Measurements from ENCODE around the gene ODF4.

Gene ODF4

GRCh38 chr17:8311131-8311790 is 28.4 kb upstream of the ODF4 start:
- H3K27ac ChIP-seq (ENCODE audit: extremely low read depth, low read depth, low read length): no peak overlapping the region
- TF ChIP-seq EGR2 (tag by site-specific recombination; IDR thresholded peaks at IDR 0.05; ENCODE audit: low read depth) (peak; percentile 51; the same call in 1 of the 2 replicates), ZNF223 (tag by site-specific recombination; IDR thresholded peaks at IDR 0.05) (no peak), ZNF184 (tag by site-specific recombination; IDR thresholded peaks at IDR 0.05) (no peak), ZFHX2 (tag by site-specific recombination; conservative IDR thresholded peaks at IDR 0.05) (0 out of 2 replicates have a peak, but pooled peaks have one; percentile 24), ZNF394 (tag by site-specific recombination; IDR thresholded peaks at IDR 0.05; ENCODE audit: borderline replicate concordance) (no peak), PRDM10 (tag by site-specific recombination; IDR thresholded peaks at IDR 0.05) (no peak), ZNF239 (tag by site-specific recombination; IDR thresholded peaks at IDR 0.05) (no peak), ZNF600 (tag by site-specific recombination; IDR thresholded peaks at IDR 0.05) (0 out of 2 replicates have a peak, but pooled peaks have one; percentile 15), BCL6B (tag by site-specific recombination; IDR thresholded peaks at IDR 0.05) (no peak), ZNF274 (IDR thresholded peaks at IDR 0.05; ENCODE audit: low read length) (no peak), ZNF274 (tag by site-specific recombination; IDR thresholded peaks at IDR 0.05; ENCODE audit: borderline replicate concordance) (no peak)
- ChIA-PET POLR2A (no interaction called here), CTCF (no interaction called here)
- H3K36me3 ChIP-seq (ENCODE audit: control insufficient read depth in 2 of 2, insufficient read depth in 1 of 2, low read length in 2 of 2): no peaks in the 10 kb centered on the region
- H3K4me1 ChIP-seq (ENCODE audit: control insufficient read depth, insufficient read depth, low read length): no peaks in the 10 kb centered on the region
- no peak overlapping the region for H3K4me3 ChIP-seq (ENCODE audit: low read depth, low read length)
- H3K9me3 ChIP-seq (ENCODE audit: control insufficient read depth, insufficient read depth, low read depth, low read length): no peaks in the 10 kb centered on the region

GRCh38 chr17:8312251-8312650 is 27.4 kb upstream of the ODF4 start:
- H3K4me3 ChIP-seq (ENCODE audit: low read depth, low read length): no peak overlapping the region
- no peaks in the 10 kb centered on the region for H3K36me3 ChIP-seq (ENCODE audit: control insufficient read depth in 2 of 2, insufficient read depth in 1 of 2, low read length in 2 of 2)
- POLR2A ChIA-PET: no interaction called here
- no peaks in the 10 kb centered on the region for H3K4me1 ChIP-seq (ENCODE audit: control insufficient read depth, insufficient read depth, low read length)
- TF ChIP-seq BCL11B (tag by site-specific recombination; IDR thresholded peaks at IDR 0.05; ENCODE audit: low read depth): no peak
- TF ChIP-seq ZNF169 (tag by site-specific recombination; IDR thresholded peaks at IDR 0.05): no peak
- TF ChIP-seq ZNF610 (tag by site-specific recombination; IDR thresholded peaks at IDR 0.05; ENCODE audit: borderline replicate concordance): no peak
- TF ChIP-seq ZNF837 (tag by site-specific recombination; IDR thresholded peaks at IDR 0.05): no peak
- TF ChIP-seq ZNF292 (tag by site-specific recombination; IDR thresholded peaks at IDR 0.05; ENCODE audit: borderline replicate concordance, low read depth): no peak
- no peak for TF ChIP-seq ZNF366 (tag by site-specific recombination; conservative IDR thresholded peaks at IDR 0.05)
- TF ChIP-seq ZBTB8A (tag by site-specific recombination; IDR thresholded peaks at IDR 0.05): no peak
- no peak for TF ChIP-seq SCRT1 (tag by site-specific recombination; IDR thresholded peaks at IDR 0.05; ENCODE audit: borderline replicate concordance)
- no peak for TF ChIP-seq YY2 (tag by site-specific recombination; IDR thresholded peaks at IDR 0.05)
- TF ChIP-seq ZNF274 (IDR thresholded peaks at IDR 0.05; ENCODE audit: low read length): no peak
- TF ChIP-seq ZNF274 (tag by site-specific recombination; IDR thresholded peaks at IDR 0.05; ENCODE audit: borderline replicate concordance): no peak
- no peak for TF ChIP-seq ZNF645 (tag by site-specific recombination; IDR thresholded peaks at IDR 0.05)
- no peak for TF ChIP-seq ZSCAN23 (tag by site-specific recombination; IDR thresholded peaks at IDR 0.05)
- TF ChIP-seq ZNF416 (tag by site-specific recombination; IDR thresholded peaks at IDR 0.05): no peak
- H3K27ac ChIP-seq (ENCODE audit: extremely low read depth, low read depth, low read length): no peak overlapping the region
- no peaks in the 10 kb centered on the region for H3K9me3 ChIP-seq (ENCODE audit: control insufficient read depth, insufficient read depth, low read depth, low read length)
- CTCF ChIA-PET: interaction anchor here (0.7 to 1.5 kb wide), 2 partner anchors 11 to 400 kb away, joined by 3 to 4 read pairs; no protein-coding TSS in a partner anchor

All from HEK293 (cell line).